Inflammatory macrophage treated with lipopolysaccharide for 1 hour (primary cell): ENCODE results near the gene HDAC10.

Experiments used
- DNase-seq, 2 donors: peaks; one replicate each; pipeline ENCODE4 v3.0.0-alpha.2; 2020 to 2022

Gene HDAC10

GRCh38 chr22:50199251-50199721 lies 51.8 kb downstream of the HDAC10 start:
- no peak for DNase-seq

DNA sequence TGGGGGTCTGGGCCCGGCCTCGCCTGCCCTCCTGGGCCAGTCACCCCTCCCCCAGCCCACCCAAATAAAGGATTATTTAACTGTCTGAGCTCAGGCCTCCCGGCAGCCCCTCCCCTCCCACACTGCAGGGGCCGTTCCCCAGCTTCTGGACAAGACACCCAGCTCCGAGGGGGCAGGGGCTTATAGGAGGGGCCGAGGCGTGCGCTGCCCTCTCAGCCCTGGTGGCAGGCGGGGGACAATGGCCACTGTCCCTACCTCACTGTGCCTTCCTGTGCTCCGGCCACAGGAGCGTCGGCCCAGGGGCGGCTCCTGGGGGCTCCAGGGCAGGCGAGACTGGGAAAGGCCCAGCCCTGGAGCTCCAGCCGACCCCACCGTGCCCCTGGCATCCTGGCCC lies 52.4 kb downstream of the HDAC10 start:
- DNase-seq: no peak

- DNase-seq: no peak
These were observed 53.0 kb downstream of the HDAC10 start for GRCh38 chr22:50197856-50198623.

DNA sequence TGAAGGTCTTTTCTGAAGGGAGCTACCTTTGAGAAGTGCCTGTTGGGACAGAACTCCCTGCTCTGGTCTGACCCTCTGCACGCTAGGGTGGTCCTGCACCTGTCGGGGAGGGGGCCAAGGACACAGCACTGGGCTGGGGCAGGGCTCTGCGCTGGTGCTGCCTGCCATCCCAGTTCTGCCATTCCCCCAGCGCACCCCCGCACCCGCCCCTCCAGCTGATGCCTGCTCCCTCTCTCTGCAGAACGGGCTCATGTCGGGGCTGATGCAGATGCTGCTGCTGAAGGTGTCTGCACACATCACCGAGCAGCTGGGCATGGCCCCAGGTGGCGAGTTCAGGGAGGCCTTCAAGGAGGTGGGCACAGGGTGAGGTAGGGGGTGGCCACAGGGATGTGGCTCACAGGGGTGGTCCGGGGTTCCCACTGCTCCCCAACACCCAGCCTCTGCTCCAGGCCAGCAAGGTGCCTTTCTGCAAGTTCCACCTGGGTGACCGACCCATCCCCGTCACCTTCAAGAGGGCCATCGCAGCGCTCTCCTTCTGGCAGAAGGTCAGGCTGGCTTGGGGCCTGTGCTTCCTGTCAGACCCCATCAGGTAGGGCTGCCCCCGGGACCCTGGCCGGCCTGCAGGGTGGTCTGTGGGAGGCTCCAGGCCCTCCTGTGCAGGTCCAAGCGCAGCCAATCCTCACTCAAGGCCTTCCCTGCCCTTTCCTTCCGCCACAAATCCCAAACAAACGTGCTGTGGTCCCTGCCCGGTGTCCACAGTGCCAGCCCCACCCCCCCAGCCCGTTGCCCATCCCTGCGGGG lies 53.9 kb downstream of the HDAC10 start:
- DNase-seq: no peak

DNA sequence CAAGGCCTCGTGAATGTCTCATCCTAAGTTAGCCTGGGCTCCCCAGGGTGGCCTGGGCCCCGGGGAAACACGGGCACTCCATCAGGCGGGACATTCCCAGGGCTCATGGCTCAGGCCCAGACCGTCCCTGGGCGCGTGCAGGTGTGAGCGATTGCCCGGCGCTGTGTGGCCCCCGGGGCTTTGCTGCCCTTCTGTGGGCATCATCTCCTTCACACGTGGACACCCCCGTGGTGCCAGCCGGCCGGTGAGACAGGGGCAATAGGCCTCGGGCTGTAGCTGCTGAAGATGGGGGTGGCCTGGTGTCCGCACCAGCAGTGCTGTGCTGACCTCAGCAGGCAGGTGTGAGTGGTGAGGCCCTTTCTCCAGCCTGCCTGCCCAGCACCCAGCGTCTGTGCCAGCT lies 54.8 kb downstream of the HDAC10 start:
- no peak for DNase-seq
